Kidney glomerular epithelial cell (primary cell): Measurements from ENCODE around the gene COA8.
"Not testable (repeated sequence)": the region's sequence is repeated elsewhere in the genome, so short reads cannot be mapped to it uniquely, and the experiment has no call there.

ENCODE experiments used
- DNase-seq: peaks from one replicate; lab custom pipeline; 2025; lab: John Stamatoyannopoulos, UW

Gene COA8

DNA sequence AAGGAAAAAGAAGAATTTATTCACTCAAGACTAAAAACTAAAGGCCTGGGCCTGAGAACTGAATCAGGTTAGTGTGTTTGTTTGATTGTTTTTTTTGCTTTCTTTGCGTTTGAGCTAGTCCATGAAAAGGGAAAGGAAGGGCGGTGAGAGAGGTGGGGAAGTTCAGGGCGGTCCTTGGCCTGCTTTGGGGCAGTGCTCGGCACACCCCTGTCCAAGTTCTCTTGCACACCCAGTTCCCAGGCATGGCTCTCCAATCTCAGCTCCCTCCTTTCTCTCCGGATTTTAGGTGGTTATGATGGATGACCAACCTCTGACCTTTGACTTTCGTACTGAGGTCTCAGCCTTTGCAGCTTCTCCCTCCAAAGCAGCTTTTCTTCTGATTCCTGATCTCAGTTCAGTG lies 11.3 kb downstream of the COA8 start:
- DNase-seq: no peak

DNA sequence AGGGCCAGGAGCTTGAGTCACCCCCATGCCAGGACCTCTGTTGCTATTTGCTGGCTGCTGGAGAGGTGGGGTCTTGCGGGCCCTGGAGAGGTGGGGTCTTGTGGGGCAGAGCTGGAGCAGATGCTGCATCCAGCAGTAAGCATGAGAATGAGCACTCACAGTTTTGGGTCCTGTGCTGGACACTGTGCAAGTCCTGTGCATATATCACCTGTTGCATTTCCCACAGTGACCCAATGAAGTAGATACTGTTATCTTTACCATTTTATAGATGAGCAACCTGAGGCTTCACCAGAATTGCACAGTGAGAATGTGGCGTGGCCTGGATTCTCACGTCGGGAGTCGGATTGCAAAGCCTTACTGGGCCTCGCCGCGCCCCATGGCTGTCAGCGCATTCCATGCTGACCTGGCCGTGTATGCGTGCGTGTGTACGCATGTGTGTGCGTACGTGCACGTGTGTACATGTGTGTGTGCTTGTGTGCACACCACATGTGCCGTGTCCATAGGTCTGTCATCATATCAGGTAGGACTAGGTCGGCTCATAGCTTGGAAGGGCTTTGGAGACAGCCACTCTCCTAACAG lies 12.0 kb downstream of the COA8 start:
- DNase-seq: no peak

DNA sequence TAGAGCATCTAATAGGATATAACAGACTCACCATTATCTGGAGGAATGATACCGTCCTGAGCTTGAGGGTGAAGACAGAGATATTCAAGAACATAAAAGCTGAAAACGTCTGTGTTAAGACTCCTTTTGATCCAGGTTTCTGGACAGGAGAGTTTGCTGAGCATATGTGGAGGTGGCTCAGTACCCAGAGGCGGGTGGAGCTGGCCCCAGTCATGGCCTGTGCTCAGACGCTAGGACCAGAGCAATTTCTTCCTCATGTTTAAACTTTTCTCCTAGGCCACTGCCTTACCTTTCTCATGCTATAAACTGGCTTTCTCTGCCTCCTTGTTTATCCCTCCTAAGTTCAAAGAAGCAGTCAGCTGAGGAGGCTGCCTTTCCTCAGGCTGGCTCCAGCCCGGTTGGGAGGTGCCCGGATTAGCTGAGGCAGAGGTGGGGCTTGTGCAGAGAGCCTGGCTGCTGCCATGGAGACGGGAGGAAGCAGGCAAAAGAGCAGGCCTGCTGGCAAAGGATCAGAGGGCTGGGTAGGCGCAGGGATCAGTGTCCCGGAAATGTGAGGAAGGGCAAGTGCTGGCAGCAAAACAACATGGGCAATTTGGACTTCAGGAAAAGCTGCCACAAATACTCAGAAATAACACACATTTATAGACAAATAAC lies 13.7 kb downstream of the COA8 start:
- peak; percentile 91 for DNase-seq

DNA sequence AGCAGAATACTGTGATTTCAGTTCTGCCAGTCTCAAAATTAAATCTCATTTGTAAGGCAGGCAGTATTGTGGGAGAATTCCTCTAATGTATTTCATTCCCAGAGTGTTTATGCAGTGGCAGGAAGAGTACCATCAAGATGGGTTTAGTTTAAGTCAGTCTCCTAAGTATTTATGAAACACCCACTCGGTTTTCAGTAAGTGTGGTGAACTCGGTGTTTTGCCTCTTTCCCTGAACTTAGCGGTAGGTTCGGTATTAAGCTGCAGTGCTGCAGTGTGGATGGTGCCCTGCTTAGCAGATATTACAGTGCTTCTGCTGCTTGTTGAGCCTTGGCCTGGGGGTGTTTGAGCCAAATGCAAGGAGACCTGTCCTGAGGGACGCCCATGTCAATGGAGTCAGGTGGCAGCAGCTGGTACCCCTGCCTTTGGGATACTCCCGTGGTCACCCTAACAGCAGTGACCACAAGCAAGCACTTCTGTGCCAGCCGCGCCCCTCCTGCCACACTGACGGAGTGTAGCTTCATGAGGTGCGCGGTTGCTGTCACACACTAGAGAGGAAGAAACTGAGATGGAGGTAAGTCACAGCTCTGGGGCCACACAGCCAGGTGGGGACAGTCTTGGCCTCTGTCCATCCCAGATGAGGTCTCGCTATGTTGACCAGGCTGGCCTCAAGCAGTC lies 15.8 kb downstream of the COA8 start:
- no peak for DNase-seq

DNA sequence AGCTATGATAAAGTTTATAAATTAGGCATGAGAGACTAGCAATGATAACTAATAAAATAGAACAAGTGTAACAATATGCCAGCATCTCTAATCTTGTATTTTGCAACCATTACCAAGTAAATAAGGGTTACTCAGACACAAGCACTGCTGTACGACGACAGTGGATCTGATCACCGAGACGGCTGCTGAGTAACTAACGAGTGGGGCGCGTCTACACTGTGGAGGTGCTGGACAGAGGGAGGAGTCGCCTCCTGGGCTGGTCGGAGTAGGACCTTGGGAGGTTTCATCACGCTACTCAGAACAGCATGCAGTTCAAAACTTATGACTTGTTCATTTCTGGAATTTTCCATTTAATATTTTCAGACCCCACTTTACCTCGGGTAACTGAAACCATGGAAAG lies 18.4 kb downstream of the COA8 start:
- no peak for DNase-seq

DNA sequence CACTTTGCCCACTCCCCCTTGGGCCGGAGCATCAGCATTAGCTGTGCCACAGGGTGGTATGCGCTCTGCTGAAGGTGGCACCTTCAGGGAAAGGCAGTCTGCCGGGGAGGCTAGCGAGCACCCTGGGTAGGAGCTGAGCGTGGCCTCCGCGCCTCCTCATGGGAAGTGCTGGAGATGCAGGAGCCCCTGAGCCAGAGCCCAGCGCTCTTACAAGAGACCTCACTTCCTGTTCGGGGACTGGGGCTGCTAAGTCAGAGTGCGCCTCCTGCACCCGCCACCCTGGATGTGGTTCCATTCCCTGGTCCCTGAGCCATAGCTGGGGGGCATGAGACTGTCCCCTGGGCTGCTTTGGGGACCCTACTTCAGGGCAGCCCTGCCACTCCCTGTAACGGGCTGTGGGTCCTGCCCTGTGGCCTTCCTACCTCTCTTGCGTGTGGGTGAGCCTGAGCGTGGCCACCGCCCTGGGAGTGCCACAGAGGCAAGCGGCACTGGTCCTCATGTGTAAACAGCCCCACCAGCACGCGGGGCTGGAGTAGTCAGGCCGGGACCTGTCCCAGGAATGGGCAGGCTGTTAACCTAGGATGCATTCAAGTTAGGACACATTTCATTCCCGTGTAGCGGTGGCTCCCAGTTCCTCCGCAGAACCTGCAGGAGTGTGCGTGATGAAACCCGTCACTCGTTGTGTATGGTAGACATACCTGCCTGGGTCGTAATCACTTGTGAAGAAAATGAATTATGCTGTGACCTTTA lies 19.4 kb downstream of the COA8 start:
- DNase-seq: no peak

DNA sequence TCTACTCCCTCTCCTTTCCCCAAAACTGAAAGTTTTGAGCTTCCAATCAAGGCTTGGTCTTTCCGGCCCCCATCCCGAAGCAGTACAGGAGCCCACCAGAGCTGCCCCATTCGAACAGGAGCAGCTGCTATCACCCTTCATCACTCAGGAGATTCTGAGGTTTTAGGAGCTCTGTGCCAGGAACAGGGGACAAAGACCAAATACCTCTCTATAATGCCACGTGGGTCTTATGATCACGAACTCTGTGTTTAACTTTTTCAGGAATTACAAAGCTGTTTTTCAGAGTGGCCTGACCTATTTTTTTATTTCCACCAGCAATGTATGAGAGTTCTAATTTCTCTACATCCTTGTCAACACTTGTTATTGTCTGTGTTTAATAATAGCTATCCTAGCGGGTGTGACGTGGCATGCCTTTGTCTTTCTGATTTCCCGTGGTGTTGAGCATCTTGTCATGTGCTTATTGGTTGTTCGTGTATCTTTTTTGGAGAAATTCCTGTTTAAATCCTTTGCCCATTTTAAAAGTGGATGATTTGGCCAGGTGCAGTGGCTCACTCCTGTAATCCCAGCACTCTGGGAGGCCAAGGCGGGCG lies 21.7 kb downstream of the COA8 start:
- DNase-seq: no peak

DNA sequence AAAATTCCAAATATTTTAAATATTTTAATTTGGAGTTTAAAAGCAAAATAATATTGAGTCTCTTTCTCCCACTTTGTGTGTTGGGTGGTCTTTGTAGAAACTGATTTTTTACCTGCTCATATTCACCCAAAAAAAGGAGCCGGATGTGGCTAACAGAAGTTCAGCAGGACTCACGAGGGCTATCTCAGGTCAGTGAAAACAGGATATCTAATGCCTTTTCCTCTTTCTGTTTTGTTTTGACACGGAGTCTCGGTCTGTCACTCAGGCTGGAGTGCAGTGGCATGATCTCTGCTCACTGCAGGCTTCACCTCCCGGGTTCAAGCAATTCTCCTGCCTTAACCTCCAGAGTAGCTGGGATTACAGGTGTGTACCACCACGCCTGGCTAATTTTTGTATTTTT lies 30.8 kb downstream of the COA8 start:
- no peak for DNase-seq

DNA sequence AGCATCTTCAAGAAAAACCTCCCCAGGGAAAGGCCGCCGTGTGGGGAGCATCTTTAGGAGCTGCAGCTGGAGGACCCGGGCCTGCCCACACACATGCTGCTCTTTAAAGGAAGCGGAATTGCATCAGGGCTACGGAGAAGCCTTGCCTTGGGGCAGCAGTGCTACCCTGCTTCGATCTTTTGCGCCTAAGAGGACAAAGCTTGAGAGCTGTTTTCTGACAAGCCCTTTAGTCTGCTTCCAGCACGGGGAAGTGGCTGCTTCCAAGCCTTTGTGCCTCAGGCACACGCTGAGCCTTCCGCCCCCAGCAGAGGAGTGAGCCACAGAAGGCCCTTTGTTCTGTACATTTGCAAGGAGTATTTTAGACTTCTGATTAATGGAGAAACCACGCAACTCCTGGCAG lies 31.5 kb downstream of the COA8 start:
- no peak for DNase-seq

DNA sequence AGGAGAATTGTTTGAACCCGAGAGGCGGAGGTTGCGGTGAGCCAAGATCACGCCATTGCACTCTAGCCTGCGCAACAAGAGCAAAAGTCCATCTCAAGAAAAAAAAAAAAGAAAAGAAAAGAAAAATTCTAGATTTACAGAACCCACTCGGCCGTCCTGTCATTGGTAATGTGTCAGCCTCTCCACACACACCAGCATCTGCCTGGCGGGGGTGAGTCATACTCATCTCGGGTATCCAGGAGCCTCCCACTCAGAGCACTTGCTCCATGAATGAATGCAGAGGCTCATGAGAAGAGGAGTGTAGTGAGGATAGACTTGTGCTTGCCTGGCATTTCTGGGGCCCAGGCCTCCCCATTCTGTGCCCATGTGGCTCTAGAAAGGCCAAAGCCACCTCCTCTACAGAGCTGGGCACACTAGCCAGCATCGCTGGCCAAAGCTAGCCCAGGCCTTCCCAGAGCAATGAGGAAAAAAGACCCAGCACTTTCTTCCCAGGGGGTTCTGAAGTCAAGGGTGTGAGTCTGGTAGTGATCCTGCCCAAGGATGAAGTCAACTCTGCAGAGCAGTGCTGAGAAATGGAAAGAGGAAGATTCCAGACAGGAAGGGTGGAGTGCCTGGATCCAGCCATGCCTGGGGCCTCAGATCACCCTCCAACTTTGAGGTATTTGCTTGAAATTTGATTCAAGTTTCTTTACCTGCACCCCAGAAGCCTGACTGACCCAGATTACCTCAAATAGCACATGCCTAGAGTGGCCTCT lies 35.0 kb downstream of the COA8 start:
- peak; percentile 72 for DNase-seq

DNA sequence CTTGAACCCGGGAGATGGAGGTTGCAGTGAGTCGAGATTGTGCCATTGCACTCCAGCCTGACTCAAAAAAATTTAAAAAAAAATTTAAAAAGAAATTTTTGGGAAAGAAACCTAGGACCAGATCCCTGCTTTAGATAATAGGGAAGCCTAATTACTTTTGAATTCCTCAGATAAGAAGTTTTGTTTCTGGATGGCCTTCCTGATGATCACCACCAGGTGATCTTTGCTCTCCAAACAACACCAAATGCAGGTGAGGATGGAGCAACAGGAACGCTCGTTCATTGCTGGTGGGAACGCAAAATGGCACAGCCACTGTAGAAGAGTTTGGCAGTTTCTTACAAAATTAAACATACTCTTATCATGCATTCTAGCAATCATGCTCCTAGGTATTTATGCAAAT lies 37.7 kb downstream of the COA8 start:
- no peak for DNase-seq

DNA sequence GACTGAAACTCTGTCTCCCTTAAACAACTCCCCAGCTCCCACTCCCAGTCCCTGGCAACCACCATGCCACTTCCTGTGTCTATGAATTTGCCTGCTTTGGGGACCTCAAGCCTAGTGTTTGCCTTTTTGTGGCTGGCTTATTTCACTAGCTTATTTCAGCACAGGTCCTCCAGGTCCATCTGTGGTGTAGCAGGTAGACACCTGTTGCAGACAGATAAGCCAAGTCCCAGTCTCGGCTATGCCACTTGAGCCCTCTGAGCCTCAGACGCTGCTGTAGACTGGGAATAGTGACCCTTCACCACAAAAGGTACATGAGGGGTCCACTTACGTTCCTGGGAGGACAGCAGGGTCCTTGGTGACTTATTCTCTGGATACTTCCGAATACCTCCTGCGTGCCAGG lies 41.9 kb downstream of the COA8 start:
- no peak for DNase-seq

DNA sequence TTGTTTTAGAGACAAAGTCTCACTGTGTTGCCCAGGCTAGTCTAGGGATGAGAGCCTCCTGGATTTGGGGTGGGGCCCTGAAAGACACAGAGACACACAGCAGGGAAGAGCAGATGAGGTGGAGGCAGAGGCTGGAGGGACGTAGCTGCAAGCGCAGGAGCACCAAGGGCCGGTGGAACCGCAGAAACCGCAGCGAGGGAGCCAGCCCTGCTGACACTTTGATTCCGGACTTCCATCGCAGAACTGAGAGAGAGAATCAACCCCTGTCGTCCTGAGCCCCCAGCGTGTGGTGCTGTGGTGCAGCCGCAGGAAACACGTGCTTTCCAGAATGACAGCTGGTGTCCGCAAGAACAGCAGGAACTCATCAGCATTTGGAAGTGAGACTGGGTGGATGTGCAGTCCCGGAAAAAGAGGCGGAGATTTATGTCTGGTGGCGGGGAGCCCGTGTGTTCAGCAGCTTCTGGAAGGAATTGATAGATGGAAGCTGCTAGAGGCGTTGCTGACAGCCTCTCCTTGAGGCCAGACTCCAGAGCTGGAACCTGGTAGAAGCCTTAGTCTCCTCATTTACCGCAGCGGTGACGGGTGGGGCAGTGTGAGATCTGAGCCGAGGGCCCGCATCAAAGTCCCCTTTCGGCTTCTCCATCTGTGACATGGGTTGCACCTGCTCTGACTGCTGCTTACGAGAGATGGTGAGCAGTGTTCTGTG lies 44.4 kb downstream of the COA8 start:
- DNase-seq: peak; percentile 17

DNA sequence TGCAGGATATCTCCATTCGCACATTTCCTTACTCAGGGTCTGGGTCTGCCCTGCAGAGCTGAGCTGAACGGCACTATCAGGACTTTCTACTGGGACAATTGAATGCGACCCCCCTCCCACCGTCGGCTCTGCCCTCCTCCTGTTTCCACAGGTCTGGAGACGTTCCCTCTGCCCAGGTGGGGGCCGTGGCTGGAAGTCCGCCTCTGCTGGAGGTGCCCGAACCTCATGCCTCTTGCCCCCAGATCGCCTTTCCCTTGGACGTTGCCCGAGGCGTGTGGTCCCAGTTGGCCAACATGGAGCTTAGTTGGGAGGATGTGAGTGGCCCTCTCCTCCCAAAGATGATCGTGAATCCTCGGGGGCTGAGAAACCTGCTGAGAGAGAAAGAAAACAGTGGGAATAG lies 45.1 kb downstream of the COA8 start:
- no peak for DNase-seq

DNA sequence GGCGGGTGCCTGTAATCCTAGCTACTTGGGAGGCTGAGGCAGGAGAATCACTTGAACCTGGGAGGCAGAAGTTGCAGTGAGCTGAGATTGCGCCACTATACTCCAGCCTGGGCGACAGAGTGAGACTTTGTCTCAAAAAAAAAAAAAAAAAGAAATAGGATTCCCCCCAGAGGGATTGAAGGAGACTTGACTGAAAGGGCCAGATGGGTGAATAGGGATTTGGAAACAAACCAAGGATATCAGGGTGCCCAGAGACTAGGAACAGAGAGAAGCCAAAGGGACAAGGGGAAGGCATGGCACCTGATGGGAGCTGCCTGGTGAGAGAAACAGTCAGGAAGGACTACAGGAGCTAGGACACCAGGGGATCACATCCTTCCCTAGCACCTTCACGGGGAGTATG lies 46.3 kb downstream of the COA8 start:
- DNase-seq: not testable (repeated sequence)

DNA sequence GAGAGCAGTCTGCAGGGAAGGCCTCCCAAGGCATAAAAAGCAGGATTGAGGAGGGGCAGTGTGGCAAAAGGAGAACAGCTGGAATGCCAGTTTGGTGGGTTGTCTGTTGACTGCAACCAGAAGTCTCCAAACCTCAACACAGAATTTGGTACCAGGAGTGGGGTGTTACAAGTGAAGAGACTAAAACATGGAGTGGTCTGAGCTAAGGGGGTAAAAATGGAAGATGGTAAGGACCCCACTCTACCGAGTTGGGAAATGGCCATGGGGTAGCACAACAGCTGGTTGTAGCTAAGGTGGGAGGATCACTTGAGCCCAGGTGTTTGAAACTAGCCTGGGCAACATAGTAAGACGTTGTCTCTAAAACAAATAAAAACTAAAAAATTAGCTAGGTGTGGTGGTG lies 48.5 kb downstream of the COA8 start:
- no peak for DNase-seq

DNA sequence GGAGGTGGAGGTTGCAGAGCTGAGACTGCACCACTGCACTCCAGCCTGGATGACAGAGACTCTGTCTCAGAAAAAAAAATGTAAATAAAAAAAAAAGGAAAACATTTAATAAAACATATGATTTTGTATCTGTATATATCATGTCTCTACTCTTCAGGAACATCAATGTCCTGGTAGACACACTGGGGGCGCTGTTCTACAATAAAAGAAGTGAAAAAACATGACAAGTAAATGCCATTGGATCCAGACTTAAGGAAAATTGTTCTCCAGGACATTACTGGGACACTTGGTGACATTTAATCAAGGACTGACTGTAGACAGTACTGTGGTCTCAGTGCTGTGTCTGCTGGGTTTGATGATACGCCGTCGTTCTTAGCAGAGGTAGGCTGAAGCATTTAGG lies 50.8 kb downstream of the COA8 start:
- no peak for DNase-seq

DNA sequence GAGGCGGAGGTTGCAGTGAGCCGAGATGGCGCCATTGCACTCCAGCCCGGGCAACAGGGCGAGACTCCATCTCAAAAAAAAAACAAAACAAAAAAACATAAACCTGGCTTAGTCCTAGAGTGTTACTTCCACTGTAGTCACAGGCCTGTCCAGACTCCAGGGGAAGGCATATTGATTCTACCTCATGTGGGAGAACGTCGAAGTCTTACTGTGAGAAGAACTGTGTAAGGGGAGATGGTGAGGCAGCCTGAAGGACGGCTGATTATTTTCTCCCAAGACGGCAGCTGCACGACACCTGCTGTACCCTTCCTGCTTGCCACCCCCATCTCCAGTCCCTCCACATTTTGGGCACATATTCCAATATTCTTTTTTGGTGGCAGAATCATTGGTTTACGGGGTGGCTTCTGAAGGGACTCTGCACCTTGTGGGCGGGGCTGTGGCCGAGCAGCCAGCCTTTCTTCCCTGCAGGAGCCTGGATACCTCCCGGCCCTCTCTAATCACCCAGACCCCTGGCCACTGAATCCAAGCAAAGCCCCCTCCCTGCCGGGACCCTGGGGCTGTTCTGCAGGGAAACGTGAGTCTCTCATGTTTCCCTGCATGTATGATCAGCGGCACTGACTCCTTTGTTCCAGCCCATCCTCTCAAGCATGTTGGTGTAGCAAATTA lies 54.0 kb downstream of the COA8 start:
- no peak for DNase-seq

DNA sequence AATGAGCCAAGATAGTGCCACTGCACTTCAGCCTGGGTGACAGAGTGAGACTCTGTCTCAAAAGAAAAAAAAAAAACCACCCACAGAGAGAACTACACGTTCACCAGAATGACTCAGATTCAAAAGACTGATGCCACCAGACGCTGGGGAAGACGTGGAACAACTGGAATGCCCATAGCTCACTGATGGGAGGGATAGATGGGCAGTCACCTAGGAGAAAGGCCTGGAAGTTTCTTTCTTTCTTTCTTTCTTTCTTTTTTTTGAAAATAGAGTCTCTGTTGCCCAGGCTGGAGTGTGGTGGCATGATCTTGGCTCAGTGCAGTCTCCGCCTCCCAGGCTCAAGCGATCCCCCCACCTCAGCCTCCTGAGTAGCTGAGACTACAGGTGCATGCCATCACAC lies 56.3 kb downstream of the COA8 start:
- no peak for DNase-seq

DNA sequence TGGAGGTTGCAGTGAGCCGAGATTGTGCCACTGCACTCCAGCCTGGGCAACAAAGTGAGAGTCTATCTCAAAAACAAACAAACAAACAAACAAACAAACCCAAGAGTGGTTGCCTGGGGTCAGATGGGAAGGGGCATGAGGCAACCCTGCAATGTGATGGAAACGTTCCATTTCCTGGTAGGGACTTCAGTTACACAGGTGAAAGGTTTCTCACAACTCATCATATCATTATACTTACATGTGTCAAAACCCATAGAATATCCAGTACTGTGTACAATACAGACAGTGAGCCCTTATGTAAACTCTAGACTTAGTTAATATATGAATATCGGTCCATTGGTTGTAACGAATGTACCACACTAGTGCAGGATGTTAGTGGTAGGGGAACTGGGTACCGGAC lies 59.1 kb downstream of the COA8 start:
- no peak for DNase-seq

DNA sequence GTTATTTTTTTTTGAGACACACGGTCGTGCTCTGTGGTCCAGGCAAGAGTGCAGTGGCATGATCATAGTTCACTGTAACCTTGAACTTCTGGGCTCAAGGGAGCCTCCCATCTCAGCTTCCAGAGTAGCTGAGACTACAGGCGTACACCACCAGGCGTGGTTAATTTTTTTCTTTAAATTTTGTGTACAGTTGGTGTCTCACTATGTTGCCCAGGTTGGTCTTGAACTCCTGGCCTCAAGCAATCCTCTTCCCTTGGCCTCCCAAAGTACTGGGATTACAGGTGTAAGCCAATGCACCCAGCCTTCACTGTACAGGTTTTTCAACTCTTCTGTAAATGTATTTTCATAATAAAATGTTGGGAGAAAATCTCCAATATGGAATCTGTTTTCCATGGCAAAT lies 60.5 kb downstream of the COA8 start:
- no peak for DNase-seq
